Neural cell (in vitro differentiated cells): Measurements from ENCODE around the gene TNFRSF12A. TPM values are rescaled to one million over a fixed set of nuclear protein-coding genes. Genes with fewer than 3 reads are reported as not detected.

ENCODE experiments used
- H2AFZ ChIP-seq: fragments of 200-600, 300-800 bp; sonication (generic), shearing (Covaris generic); 2 replicates; pipeline ENCODE4 v1.6.0; 2014; ENCODE audit warnings: low read depth, mild to moderate bottlenecking, antibody characterized with exemption, low read length, moderate library complexity
- H3F3A ChIP-seq: fragments of 200-600 bp; shearing (Covaris generic); 2 replicates; pipeline ENCODE4 v1.6.1; 2016; ENCODE audit warnings: mild to moderate bottlenecking, moderate library complexity, mixed read lengths, antibody characterized with exemption, low read length; ENCODE audit not compliant: insufficient read depth, poor library complexity, severe bottlenecking
- H3K27ac ChIP-seq: fragments of 200-600, 300-800 bp; sonication (generic), shearing (Covaris generic); 2 replicates; pipeline ENCODE4 v1.5.1; 2014; ENCODE audit warnings: mild to moderate bottlenecking, low read length, moderate library complexity
- H3K27me3 ChIP-seq: fragments of 300-800, 200-600 bp; sonication (generic), shearing (Covaris generic); 2 replicates; pipeline ENCODE4 v1.6.0; 2014; ENCODE audit warnings: mild to moderate bottlenecking, low read depth, low read length, moderate library complexity; ENCODE audit not compliant: insufficient read depth
- H3K36me3 ChIP-seq: fragments of 300-800, 200-600 bp; sonication (generic), shearing (Covaris generic); 2 replicates; pipeline ENCODE4 v1.5.1; 2014; ENCODE audit warnings: mild to moderate bottlenecking, antibody characterized with exemption, low read length, moderate library complexity; ENCODE audit not compliant: insufficient read depth
- H3K4me2 ChIP-seq: fragments of 300-800, 200-600 bp; sonication (generic), shearing (Covaris generic); 2 replicates; pipeline ENCODE4 v1.6.0; 2014; ENCODE audit warnings: mild to moderate bottlenecking, low read length
- H3K4me3 ChIP-seq: fragments of 300-800, 200-600 bp; sonication (generic), shearing (Covaris generic); 2 replicates; pipeline ENCODE4 v1.5.1; 2014; ENCODE audit warnings: mild to moderate bottlenecking, low read length, moderate library complexity
- H3K79me2 ChIP-seq: fragments of 200-600 bp; shearing (Covaris generic); replicated peaks from 2 replicates; pipeline ENCODE4 v1.6.0; 2014; ENCODE audit warnings: mild to moderate bottlenecking, low read length, moderate library complexity; ENCODE audit not compliant: insufficient read depth
- H3K9ac ChIP-seq: fragments of 300-800, 200-600 bp; sonication (generic), shearing (Covaris generic); 2 replicates; pipeline ENCODE4 v1.6.1; 2016; ENCODE audit warnings: mild to moderate bottlenecking, low read length, mixed read lengths
- H3K9me2 ChIP-seq: fragments of 200-600 bp; shearing (Covaris generic); 2 replicates; pipeline ENCODE4 v1.6.1; 2016; ENCODE audit warnings: mild to moderate bottlenecking, low read length, mixed read lengths; ENCODE audit not compliant: insufficient read depth
- H3K9me3 ChIP-seq: fragments of 200-600, 300-800 bp; sonication (generic), shearing (Covaris generic); 2 replicates; pipeline ENCODE4 v1.6.1; 2016; ENCODE audit warnings: mild to moderate bottlenecking, mixed run types, low read length, moderate library complexity, mixed read lengths
- H4K20me1 ChIP-seq: fragments of 200-600 bp; shearing (Covaris generic); 2 replicates; pipeline ENCODE4 v1.6.1; 2016; ENCODE audit warnings: mild to moderate bottlenecking, mixed run types; ENCODE audit not compliant: insufficient read depth
- EP300 ChIP-seq: fragments of 450-650 bp; conservative IDR thresholded peaks from 2 replicates; pipeline ENCODE4 v1.6.1; 2014; ENCODE audit warnings: antibody characterized with exemption, mild to moderate bottlenecking, moderate library complexity; ENCODE audit not compliant: poor library complexity, severe bottlenecking
- EZH2 ChIP-seq: fragments of 200-600, 300-800 bp; shearing (Covaris generic), sonication (generic); IDR thresholded peaks from 2 replicates; pipeline ENCODE4 v1.6.1; 2014; ENCODE audit warnings: antibody characterized with exemption, low read length, borderline replicate concordance, mild to moderate bottlenecking; ENCODE audit not compliant: insufficient read depth, poor library complexity, severe bottlenecking
- MXI1 ChIP-seq: fragments of 450-650 bp; conservative IDR thresholded peaks from 2 replicates; pipeline ENCODE4 v1.6.1; 2014; ENCODE audit warnings: antibody characterized with exemption, mild to moderate bottlenecking; ENCODE audit not compliant: poor library complexity, severe bottlenecking
- POLR2AphosphoS5 ChIP-seq: IDR thresholded peaks from 2 replicates; pipeline ENCODE4 v1.6.1; 2012
- RAD21 ChIP-seq: fragments of 450-650 bp; conservative IDR thresholded peaks from 2 replicates; pipeline ENCODE4 v1.6.1; 2014; ENCODE audit warnings: antibody characterized with exemption, mild to moderate bottlenecking, moderate library complexity
- SMC3 ChIP-seq: fragments of 450-650 bp; conservative IDR thresholded peaks from 2 replicates; pipeline ENCODE4 v1.6.1; 2014; ENCODE audit warnings: antibody characterized with exemption, mild to moderate bottlenecking, moderate library complexity; ENCODE audit not compliant: poor library complexity
- TAF1 ChIP-seq: IDR thresholded peaks from 2 replicates; pipeline ENCODE4 v1.6.1; 2012; ENCODE audit warnings: low read depth
- polyA plus RNA-seq: library from polyadenylated mRNA; depleted of rRNA; stranded (reverse); fragments of >200 nt; gene quantifications from 2 replicates; pipeline ENCODE4 v1.2.3, GENCODE V29; 2014
- TF ChIP-seq, protein P1 (sequence below): IDR thresholded peaks from 2 replicates; pipeline ENCODE4 v1.6.1; 2012; ENCODE audit warnings: borderline replicate concordance
- TF ChIP-seq, protein P2 (sequence below): fragments of 450-650 bp; IDR thresholded peaks from 2 replicates; pipeline ENCODE4 v1.5.1; 2014; ENCODE audit warnings: antibody characterized with exemption, mild to moderate bottlenecking, moderate library complexity; ENCODE audit not compliant: poor library complexity, severe bottlenecking

The TNFRSF12A gene
- polyA plus RNA-seq, 1 donor from 2014 or later: 2.3 TPM

GRCh38 chr16:2992383-2993081, 27.6 kb upstream of the TNFRSF12A start:
- no peak overlapping the region for H3K9ac ChIP-seq
- no peak overlapping the region for H3K27ac ChIP-seq
- H3K79me2 ChIP-seq: no peaks in the 10 kb centered on the region
- H3K27me3 ChIP-seq: no peaks in the 10 kb centered on the region
- no peak overlapping the region for H3K4me3 ChIP-seq
- no peaks in the 10 kb centered on the region for H3K36me3 ChIP-seq
- no peaks in the 10 kb centered on the region for H3K9me3 ChIP-seq
- no peak overlapping the region for H3K4me2 ChIP-seq
- no peaks in the 10 kb centered on the region for H4K20me1 ChIP-seq
- no peak for TF ChIP-seq EP300
- TF ChIP-seq POLR2AphosphoS5: no peak
- TF ChIP-seq, protein P1, sequence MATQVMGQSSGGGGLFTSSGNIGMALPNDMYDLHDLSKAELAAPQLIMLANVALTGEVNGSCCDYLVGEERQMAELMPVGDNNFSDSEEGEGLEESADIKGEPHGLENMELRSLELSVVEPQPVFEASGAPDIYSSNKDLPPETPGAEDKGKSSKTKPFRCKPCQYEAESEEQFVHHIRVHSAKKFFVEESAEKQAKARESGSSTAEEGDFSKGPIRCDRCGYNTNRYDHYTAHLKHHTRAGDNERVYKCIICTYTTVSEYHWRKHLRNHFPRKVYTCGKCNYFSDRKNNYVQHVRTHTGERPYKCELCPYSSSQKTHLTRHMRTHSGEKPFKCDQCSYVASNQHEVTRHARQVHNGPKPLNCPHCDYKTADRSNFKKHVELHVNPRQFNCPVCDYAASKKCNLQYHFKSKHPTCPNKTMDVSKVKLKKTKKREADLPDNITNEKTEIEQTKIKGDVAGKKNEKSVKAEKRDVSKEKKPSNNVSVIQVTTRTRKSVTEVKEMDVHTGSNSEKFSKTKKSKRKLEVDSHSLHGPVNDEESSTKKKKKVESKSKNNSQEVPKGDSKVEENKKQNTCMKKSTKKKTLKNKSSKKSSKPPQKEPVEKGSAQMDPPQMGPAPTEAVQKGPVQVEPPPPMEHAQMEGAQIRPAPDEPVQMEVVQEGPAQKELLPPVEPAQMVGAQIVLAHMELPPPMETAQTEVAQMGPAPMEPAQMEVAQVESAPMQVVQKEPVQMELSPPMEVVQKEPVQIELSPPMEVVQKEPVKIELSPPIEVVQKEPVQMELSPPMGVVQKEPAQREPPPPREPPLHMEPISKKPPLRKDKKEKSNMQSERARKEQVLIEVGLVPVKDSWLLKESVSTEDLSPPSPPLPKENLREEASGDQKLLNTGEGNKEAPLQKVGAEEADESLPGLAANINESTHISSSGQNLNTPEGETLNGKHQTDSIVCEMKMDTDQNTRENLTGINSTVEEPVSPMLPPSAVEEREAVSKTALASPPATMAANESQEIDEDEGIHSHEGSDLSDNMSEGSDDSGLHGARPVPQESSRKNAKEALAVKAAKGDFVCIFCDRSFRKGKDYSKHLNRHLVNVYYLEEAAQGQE: no peak
- TF ChIP-seq MXI1: no peak
- TF ChIP-seq, protein P2, sequence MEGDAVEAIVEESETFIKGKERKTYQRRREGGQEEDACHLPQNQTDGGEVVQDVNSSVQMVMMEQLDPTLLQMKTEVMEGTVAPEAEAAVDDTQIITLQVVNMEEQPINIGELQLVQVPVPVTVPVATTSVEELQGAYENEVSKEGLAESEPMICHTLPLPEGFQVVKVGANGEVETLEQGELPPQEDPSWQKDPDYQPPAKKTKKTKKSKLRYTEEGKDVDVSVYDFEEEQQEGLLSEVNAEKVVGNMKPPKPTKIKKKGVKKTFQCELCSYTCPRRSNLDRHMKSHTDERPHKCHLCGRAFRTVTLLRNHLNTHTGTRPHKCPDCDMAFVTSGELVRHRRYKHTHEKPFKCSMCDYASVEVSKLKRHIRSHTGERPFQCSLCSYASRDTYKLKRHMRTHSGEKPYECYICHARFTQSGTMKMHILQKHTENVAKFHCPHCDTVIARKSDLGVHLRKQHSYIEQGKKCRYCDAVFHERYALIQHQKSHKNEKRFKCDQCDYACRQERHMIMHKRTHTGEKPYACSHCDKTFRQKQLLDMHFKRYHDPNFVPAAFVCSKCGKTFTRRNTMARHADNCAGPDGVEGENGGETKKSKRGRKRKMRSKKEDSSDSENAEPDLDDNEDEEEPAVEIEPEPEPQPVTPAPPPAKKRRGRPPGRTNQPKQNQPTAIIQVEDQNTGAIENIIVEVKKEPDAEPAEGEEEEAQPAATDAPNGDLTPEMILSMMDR: no peak
- no peak for TF ChIP-seq EZH2
- no peak for TF ChIP-seq TAF1
- no peak for TF ChIP-seq SMC3
- TF ChIP-seq RAD21: no peak
- no peak overlapping the region for H2AFZ ChIP-seq
- no peaks in the 10 kb centered on the region for H3F3A ChIP-seq
- no peaks in the 10 kb centered on the region for H3K9me2 ChIP-seq

- Histone ChIP-seq H4K20me1 (no peaks in the 10 kb centered on the region), H3K36me3 (no peaks in the 10 kb centered on the region), H3K9me3 (no peaks in the 10 kb centered on the region), H3F3A (no peaks in the 10 kb centered on the region), H3K9ac (no peak overlapping the region), H3K4me3 (no peak overlapping the region), H3K27ac (no peak overlapping the region), H3K4me2 (no peak overlapping the region), H3K9me2 (no peaks in the 10 kb centered on the region), H2AFZ (no peak overlapping the region), H3K27me3 (no peaks in the 10 kb centered on the region), H3K79me2 (no peaks in the 10 kb centered on the region)
- TF ChIP-seq POLR2AphosphoS5: no peak
- no peak for TF ChIP-seq MXI1
- no peak for TF ChIP-seq RAD21
- TF ChIP-seq SMC3: no peak
- TF ChIP-seq, protein P2: no peak
- TF ChIP-seq TAF1: no peak
- no peak for TF ChIP-seq EZH2
Observed at GRCh38 chr16:2996298-2996697, 23.9 kb upstream of the TNFRSF12A start.
